K562 (cell line): ENCODE results near the gene MAPKAPK2. TPM values are rescaled to one million over a fixed set of nuclear protein-coding genes. Genes with fewer than 3 reads are reported as not detected.

ENCODE experiments used
- ARID4B ChIP-seq: sonication (generic); formaldehyde crosslinking; IDR thresholded peaks from 2 replicates; pipeline ENCODE4 v1.8.0; 2022; ENCODE audit warnings: mild to moderate bottlenecking, missing genetic modification reagents
- DMBX1 ChIP-seq: fragments of 250-450 bp; sonication (Bioruptor Pico); IDR thresholded peaks from 2 replicates; pipeline ENCODE4 v1.8.0; 2022; ENCODE audit warnings: inconsistent platforms, mild to moderate bottlenecking, moderate library complexity, borderline replicate concordance
- FOSL1 ChIP-seq: fragments of 200-800 bp; sonication (Bioruptor generic); conservative IDR thresholded peaks from 2 replicates; pipeline ENCODE4 v1.6.1; 2016; ENCODE audit warnings: missing genetic modification characterization, missing compliant biosample characterization
- FOXJ2 ChIP-seq: fragments of 200-800 bp; sonication (Bioruptor generic); IDR thresholded peaks from 2 replicates; pipeline ENCODE4 v1.6.1; 2016; ENCODE audit warnings: missing genetic modification characterization, missing compliant biosample characterization
- FOXK2 ChIP-seq, 2 experiments: fragments of 450-650 bp; IDR thresholded peaks in 1 of 2; conservative IDR thresholded peaks in 1 of 2; 2 replicates each; pipeline ENCODE4 v1.6.1; 2016; ENCODE audit warnings: low read depth in 2 of 2, mild to moderate bottlenecking in 1 of 2
- HBP1 ChIP-seq: fragments of 450-650 bp; formaldehyde crosslinking; IDR thresholded peaks from 2 replicates; pipeline ENCODE4 v1.4.0; 2022; ENCODE audit warnings: missing genetic modification characterization
- NRF1 ChIP-seq, 2 experiments: fragments of 450-650 bp; IDR thresholded peaks in 1 of 2; conservative IDR thresholded peaks in 1 of 2; 2 replicates each; pipeline ENCODE4 v1.6.1; 2014; ENCODE audit warnings: mild to moderate bottlenecking in 2 of 2
- PCBP1 ChIP-seq: fragments of 200-400 bp; formaldehyde crosslinking; IDR thresholded peaks from 2 replicates; pipeline ENCODE4 v1.6.1; 2018; ENCODE audit warnings: mild to moderate bottlenecking, low read depth, low read length; ENCODE audit not compliant: poor library complexity, severe bottlenecking
- POLR2H ChIP-seq: IDR thresholded peaks from 2 replicates; pipeline ENCODE4 v1.6.1; 2016; ENCODE audit warnings: missing genetic modification characterization, low read depth, mild to moderate bottlenecking, control low read depth, missing compliant biosample characterization, moderate library complexity
- SP1 ChIP-seq: sonication (generic); formaldehyde crosslinking; IDR thresholded peaks from 2 replicates; pipeline ENCODE4 v1.8.1; 2022; ENCODE audit warnings: mild to moderate bottlenecking, missing genetic modification reagents
- ZMIZ1 ChIP-seq, 2 experiments: fragments of 150-350 bp in 1 of 2; IDR thresholded peaks; 2 replicates each; pipeline ENCODE4 v1.6.1; 2012 to 2016; ENCODE audit warnings: low read depth in 2 of 2, low read length in 2 of 2, mild to moderate bottlenecking in 1 of 2, moderate library complexity in 1 of 2
- ZNF586 ChIP-seq: fragments of 450-650 bp; formaldehyde crosslinking; conservative IDR thresholded peaks from 2 replicates; pipeline ENCODE4 v1.4.0; 2020; ENCODE audit warnings: mild to moderate bottlenecking, moderate library complexity
- polyA plus RNA-seq, 8 experiments: library from polyadenylated mRNA; depleted of rRNA in 4 of 8; stranded (reverse) in 5 of 8; unstranded in 3 of 8; fragments of >200 nt; fragmentation: Nextera tagmentation in 2 of 8; fragmentation: Illumina TruSeq in 1 of 8; extraction: Ambion mirVana in 2 of 8; extraction: Trizol in 1 of 8; gene quantifications; 2 replicates each; pipeline versions ENCODE4 v1.2.1 to v1.2.3, GENCODE V29; 2011 to 2014; ENCODE audit warnings: inconsistent platforms in 1 of 8, missing spikeins in 1 of 8
- total RNA-seq, 7 experiments: library from RNA; depleted of rRNA in 6 of 7; stranded (reverse); fragments of >200 nt in 6 of 7; fragmentation: Illumina TruSeq in 2 of 7; extraction: Trizol in 2 of 7; gene quantifications; 2 replicates each; pipeline versions ENCODE4 v1.2.1 to v1.2.3, GENCODE V29; 2011 to 2021; ENCODE audit warnings: low replicate concordance in 1 of 7
- TF ChIP-seq, protein P1 (sequence below): fragments of 250-450 bp; sonication (Bioruptor Pico); IDR thresholded peaks from 2 replicates; pipeline ENCODE4 v1.5.0; 2020; ENCODE audit warnings: mild to moderate bottlenecking

The MAPKAPK2 gene
- total and polyA plus RNA-seq, 9 of the 15 experiments (the other 6 are each of a cell fraction or from before 2014, with no cell fraction given): 0.63 to 94.2 (median 52.1) TPM

GRCh38 chr1:206672844-206673758 lies 11.6 kb upstream of the MAPKAPK2 start (continued):
- TF ChIP-seq, protein P1, sequence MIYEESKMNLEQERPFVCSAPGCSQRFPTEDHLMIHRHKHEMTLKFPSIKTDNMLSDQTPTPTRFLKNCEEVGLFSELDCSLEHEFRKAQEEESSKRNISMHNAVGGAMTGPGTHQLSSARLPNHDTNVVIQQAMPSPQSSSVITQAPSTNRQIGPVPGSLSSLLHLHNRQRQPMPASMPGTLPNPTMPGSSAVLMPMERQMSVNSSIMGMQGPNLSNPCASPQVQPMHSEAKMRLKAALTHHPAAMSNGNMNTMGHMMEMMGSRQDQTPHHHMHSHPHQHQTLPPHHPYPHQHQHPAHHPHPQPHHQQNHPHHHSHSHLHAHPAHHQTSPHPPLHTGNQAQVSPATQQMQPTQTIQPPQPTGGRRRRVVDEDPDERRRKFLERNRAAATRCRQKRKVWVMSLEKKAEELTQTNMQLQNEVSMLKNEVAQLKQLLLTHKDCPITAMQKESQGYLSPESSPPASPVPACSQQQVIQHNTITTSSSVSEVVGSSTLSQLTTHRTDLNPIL (CRISPR knock-in tag): no peak; the same call in 1 of the 2 replicates
- 0 out of 2 replicates have a peak, but pooled peaks have one; percentile 36 for TF ChIP-seq SP1 (CRISPR knock-in tag)
- TF ChIP-seq POLR2H (tag): no peak
- peak in 1 of 2 experiments; percentile 62; a peak in 3 of 4 replicates for TF ChIP-seq FOXK2 (conservative IDR thresholded peaks at IDR 0.05 in 1 of 2, IDR thresholded peaks at IDR 0.05 in 1 of 2; ENCODE audit: low read depth in 2 of 2)
- no peak; the same call in 1 of the 2 replicates for TF ChIP-seq ARID4B (CRISPR knock-in tag)
- no peak for TF ChIP-seq PCBP1
- peak in 1 of 2 experiments; percentile 97; a peak in 2 of 4 replicates for TF ChIP-seq ZMIZ1 (IDR thresholded peaks at IDR 0.05; ENCODE audit: low read depth in 2 of 2, low read length in 2 of 2)
- TF ChIP-seq HBP1 (CRISPR knock-in tag): peak; percentile 94
- peak; percentile 50 to 62; a peak in 3 of 4 replicates for TF ChIP-seq NRF1 (conservative IDR thresholded peaks at IDR 0.05 in 1 of 2, IDR thresholded peaks at IDR 0.05 in 1 of 2)
- peak; percentile 77; the same call in 1 of the 2 replicates for TF ChIP-seq FOXJ2
- TF ChIP-seq DMBX1 (CRISPR knock-in tag): peak; percentile 87
- peak; percentile 60; the same call in 1 of the 2 replicates for TF ChIP-seq FOSL1 (tag)
- no peak for TF ChIP-seq ZNF586
